ENCODE measurements around the gene DIO3.

- TF ChIP-seq GATA2 (IDR thresholded peaks at IDR 0.05; ENCODE audit: low read depth, low read length): no peak
- no peak for TF ChIP-seq GATA3 (IDR thresholded peaks at IDR 0.05; ENCODE audit: low read depth, low read length)
These were observed 40.5 kb downstream of the DIO3 start for GRCh38 chr14:101601606-101602465.

Measured in SH-SY5Y (cell line).